GM19328 (cell line): ENCODE results near the gene USH1C.

Experiments
- ATAC-seq: cut with Tn5 transposase; IDR thresholded peaks from one replicate; pipeline ENCODE4 v1.9.1; 2021; ENCODE audit warnings: mild to moderate bottlenecking, moderate library complexity; ENCODE audit not compliant: unreplicated experiment

The USH1C gene

GRCh38 chr11:17571431-17572358 lies 27.5 kb upstream of the USH1C start:
- ATAC-seq, result no peak

DNA sequence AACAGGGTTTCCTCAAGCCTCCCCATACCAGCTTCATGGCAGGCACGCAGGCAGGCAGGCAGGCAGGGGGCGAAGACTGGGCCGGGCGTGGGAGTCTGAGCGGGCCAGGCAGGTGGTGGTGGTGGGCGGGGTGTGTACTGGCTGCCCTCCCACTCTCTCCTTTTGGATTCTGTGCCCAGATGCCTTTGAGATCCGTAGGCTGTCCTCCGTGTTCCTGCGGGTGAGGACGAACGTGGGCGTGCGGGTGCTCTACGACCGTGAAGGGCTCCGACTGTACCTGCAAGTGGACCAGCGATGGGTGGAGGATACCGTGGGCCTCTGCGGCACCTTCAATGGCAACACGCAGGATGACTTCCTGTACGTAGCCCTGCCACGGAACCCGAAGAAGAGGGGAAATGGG lies 25.8 kb upstream of the USH1C start:
- no peak for ATAC-seq

DNA sequence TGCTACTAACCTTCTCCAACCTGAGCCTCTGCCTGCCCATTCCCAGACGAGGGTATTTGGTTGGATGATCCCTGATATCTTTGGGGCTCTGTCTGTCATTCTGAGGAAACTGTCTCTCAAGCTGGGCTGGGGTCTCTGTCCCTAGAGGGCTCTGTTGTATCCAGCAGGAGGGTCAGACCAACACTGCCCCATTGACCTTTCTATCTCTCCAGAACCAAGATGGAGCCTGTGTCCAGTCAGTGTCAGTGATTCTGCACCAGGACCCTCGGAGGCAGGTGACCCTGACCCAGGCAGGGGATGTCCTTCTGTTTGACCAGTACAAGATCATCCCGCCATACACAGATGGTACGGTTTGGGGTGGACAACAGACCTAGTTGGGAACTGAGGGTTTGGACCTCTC lies 24.7 kb upstream of the USH1C start:
- ATAC-seq, result no peak

DNA sequence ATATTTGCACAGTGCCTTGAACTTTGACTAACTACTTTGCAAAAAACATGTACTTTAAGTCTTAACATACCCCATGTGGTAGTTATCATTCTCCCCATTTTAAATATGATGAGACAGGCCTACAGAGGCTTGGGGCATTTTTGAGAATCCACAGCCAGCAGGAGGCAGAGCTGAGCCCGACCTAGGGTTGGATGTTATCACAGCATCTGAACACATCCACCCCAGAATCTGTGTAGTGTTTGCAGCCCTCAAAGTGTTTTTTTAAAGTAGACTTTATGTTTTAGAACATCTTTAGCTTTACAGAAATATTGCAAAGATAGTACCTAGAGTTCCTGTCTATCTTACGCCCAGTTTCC lies 20.4 kb upstream of the USH1C start:
- no peak for ATAC-seq

GRCh38 chr11:17563961-17564686 lies 19.9 kb upstream of the USH1C start:
- no peak for ATAC-seq

- ATAC-seq, result no peak
These were observed 19.0 kb upstream of the USH1C start for GRCh38 chr11:17563231-17563646.

- ATAC-seq, result no peak
These were observed 17.3 kb upstream of the USH1C start for GRCh38 chr11:17561526-17561925.

DNA sequence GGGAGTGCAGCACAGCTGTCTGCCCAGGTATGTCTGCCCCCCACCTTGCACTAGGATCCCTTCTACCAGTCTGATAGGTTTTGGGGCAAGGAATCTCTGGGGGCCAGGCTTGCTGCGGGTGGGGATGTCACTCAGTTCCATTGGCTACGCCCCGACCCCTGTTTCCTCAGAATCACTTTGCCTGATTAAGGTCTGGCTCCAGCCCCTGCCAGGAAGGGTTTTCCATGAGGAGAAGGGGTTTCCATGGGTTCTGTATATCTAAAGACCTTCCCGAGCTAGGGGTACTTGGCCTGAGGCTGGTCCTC lies 16.8 kb upstream of the USH1C start:
- no peak for ATAC-seq

- ATAC-seq, result no peak
These were observed 16.3 kb upstream of the USH1C start for GRCh38 chr11:17560281-17561110.

- ATAC-seq, result no peak
These were observed 15.3 kb upstream of the USH1C start for GRCh38 chr11:17559341-17560087.

DNA sequence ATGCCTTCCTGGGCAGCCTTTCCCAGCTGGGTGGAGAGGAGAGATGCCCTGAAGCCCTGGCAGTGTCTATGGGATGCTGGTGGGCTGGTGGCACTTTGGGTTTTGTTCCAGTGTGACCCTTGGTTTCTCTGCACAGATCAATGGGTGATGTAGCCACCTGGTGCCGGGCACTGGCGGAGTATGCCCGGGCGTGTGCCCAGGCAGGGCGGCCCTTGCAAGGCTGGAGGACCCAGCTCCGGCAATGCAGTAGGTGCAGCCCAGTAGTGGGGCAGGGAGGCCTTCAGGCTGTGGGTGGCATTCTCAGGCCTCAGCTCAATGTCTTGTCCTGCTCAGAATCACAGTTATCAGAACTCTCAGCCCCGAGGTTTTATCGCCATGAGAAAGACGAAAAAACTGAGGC lies 14.7 kb upstream of the USH1C start:
- no peak for ATAC-seq

DNA sequence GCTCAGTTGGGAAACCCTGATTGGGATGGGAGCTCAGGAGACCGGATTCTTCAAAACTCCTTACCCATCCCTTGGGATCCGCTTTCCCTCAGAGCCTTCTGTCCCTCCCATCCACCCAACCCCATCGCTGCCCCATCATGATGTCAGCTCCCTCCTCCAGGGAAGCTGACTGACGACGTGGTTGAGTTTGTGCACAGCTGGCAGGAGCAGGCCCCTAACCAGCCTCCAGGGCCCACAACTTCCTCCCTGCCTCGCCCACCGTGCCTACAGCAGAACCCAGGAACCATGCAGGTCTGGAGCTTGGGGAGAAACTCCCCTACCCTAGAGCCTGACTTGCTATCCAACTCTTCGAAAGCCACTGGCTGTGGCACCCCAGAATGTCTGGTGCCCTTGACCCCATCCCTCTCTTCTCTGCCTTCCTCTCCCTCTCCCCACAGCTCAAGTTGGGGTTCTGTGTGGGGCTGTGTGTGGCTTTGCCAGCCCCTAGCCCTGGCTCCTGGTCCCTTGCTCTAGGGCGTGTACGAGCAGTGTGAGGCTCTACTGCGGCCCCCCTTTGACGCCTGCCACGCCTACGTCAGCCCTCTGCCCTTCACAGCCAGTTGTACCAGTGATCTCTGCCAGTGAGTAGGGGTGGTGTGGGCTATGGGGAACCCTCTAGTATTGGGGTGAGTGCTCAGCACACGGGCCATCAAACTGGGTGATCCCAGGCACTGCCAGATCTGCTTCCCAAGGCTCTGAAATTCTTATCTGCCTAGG lies 14.0 kb upstream of the USH1C start:
- ATAC-seq, result no peak

GRCh38 chr11:17556999-17557398 lies 12.8 kb upstream of the USH1C start:
- no peak for ATAC-seq

DNA sequence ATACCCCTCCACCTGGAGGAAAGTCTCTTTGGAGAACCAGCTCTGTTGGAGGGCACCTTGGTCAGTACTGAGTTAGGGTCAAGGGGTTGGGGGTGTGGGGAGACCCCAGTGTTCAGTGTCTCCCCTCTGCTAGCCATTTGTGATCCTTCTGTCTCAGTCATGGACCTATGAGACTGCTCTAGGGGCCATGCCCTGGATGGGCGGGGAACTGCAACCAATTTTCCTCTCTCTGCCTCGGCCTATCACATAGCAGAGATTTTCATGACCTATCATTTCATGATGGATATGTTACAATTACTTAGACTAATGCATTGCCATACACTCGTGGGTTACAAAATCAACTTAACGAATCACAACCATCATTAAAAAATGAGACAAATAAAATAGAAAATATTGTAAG lies 10.3 kb upstream of the USH1C start:
- ATAC-seq, result no peak

DNA sequence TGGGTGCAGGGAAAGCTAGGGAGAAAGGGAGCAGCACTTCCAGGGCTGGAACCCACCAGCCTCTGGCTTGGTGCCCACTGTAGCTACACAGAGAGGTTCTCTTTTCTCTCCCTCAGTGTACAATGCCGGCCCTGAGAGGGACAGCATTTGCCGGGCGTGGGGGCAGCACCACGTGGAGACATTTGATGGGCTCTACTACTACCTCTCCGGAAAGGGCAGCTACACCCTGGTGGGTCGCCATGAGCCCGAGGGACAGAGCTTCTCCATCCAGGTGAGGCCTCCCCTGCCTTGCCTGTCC lies 9.0 kb upstream of the USH1C start:
- no peak for ATAC-seq

GRCh38 chr11:17552392-17553248 lies 8.4 kb upstream of the USH1C start:
- ATAC-seq, result no peak

DNA sequence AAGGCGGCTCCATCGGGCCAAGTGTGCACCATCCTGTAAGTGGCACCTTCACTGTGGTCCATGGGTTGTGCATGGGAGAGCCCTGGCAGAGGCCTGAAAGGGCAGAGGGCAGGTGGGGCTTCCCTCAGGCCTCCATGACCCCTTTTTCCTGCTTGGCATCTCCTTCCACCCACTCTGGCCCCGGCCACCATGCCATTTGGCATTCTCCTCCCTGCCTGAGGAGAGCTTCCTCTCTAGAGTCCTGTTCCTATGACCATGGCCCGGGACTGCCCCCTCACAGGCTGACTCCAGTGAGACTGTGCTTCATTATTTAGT lies 7.8 kb upstream of the USH1C start:
- no peak for ATAC-seq

DNA sequence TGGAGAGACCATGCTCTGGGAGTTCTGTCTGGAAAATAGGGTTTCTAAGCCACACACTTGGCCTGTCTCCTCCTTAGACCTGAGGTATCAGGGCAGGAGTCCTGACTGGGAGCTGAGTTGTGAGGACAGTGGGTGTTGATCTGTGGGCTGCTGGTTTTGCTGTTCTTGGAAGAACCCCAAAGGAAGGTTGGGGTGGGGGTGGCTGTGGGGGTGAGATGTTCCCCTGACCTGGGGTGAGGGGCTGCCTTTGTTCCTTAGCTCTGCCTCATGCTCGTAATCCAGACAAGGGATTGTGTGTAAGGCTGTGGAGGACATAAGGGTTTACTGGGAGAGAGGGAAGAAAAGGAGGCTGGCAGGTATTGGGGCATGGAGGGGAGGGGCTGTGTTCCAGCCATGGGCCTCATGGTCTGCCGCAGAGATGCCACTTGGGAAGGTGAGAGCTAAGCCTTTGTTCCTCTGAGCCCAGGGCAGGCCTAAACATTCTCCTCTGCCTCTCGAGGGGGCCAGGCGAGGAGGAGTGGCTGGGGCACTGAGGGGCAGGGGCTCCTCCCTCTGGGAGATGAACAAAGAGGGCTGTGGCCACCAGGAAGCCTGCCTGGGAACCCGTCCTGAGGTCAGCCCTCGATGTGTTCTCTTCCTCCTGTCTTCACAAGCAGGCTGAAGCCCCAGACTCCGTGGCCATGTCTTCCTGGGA lies 7.3 kb upstream of the USH1C start:
- no peak for ATAC-seq
